SJCRH30 (cell line): ENCODE data around the gene PTPRH. TPM values are rescaled to one million over a fixed set of nuclear protein-coding genes. Genes with fewer than 3 reads are reported as not detected.

ENCODE experiments used
- DNase-seq, 2 experiments: peaks; one replicate each; pipeline ENCODE4 v3.0.0-alpha.2; 2015 to 2020
- H3K27ac ChIP-seq: fragments of 250-450 bp; sonication (Bioruptor Pico); 2 replicates; pipeline ENCODE4 v1.5.1; 2020; ENCODE audit warnings: mild to moderate bottlenecking, moderate library complexity
- H3K27me3 ChIP-seq: fragments of 250-450 bp; sonication (Bioruptor Pico); 2 replicates; pipeline ENCODE4 v1.5.1; 2020; ENCODE audit warnings: mild to moderate bottlenecking, moderate library complexity
- H3K36me3 ChIP-seq: fragments of 250-450 bp; sonication (Bioruptor Pico); 2 replicates; pipeline ENCODE4 v1.5.1; 2020; ENCODE audit warnings: mild to moderate bottlenecking, moderate library complexity
- H3K4me1 ChIP-seq: fragments of 250-450 bp; sonication (Bioruptor Pico); 2 replicates; pipeline ENCODE4 v1.5.1; 2020; ENCODE audit warnings: mild to moderate bottlenecking, moderate library complexity
- H3K4me3 ChIP-seq: fragments of 250-450 bp; sonication (Bioruptor Pico); 2 replicates; pipeline ENCODE4 v1.5.1; 2020; ENCODE audit warnings: mild to moderate bottlenecking, moderate library complexity
- H3K9me3 ChIP-seq: fragments of 250-450 bp; sonication (Bioruptor Pico); replicated peaks from 2 replicates; pipeline ENCODE4 v1.5.1; 2020; ENCODE audit warnings: mild to moderate bottlenecking, moderate library complexity
- total RNA-seq: library from RNA; depleted of rRNA; stranded (reverse); fragments of >200 nt; shearing (Covaris generic); gene quantifications from 2 replicates; pipeline ENCODE4 v1.2.3, GENCODE V29; 2014

PTPRH gene
- total RNA-seq, 1 experiment from 2014 or later: 1.4 TPM

DNA sequence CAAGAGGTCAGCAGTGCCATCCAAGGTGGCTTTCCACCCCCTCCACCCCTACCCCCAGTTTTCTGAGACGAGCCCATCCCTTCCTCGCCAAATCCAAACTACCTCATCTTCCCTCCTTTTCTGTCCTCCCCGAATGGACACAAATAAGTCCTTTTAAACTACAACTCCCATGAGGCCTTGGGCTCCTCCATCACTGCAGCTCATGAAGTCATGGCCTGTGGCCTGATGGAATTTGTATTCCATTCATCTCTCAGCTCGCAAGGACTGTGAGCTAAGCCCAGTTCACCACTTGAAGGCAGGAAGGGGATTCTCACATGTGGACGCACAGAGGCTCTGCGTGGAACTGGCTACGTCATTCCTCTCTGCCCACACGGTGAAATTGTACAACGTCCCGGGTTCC, 12.5 kb downstream of the PTPRH start:
- Histone ChIP-seq H3K4me1 (no peaks in the 10 kb centered on the region), H3K27me3 (no peaks in the 10 kb centered on the region)

DNA sequence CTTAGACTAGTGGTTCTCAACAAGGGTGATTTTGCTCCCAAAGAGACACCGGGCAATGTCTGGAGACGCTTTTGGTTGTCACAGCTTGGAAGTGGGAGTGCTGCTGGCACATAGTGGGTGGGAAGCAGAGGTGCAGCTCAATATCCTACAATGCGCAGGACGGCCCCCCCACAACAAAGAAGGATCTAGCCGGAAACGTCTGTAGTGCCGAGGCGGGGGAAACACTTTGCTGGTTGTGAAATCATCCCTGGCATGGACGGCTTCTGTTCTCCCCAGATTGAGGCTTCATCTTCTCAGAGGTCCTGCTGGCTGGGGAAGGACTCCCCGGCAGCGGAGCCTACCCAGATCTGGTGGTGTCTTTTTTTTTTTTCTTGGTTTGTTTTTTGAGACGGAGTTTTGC, 15.8 kb downstream of the PTPRH start:
- Histone ChIP-seq H3K4me3 (no peak overlapping the region), H3K4me1 (no peaks in the 10 kb centered on the region), H3K27me3 (no peaks in the 10 kb centered on the region), H3K27ac (no peak overlapping the region), H3K9me3 (no peaks in the 10 kb centered on the region), H3K36me3 (no peaks in the 10 kb centered on the region)
- DNase-seq: no peak

More for the DNA sequence above, 12.5 kb downstream of the PTPRH start:
- Histone ChIP-seq H3K27ac (no peak overlapping the region), H3K36me3 (no peaks in the 10 kb centered on the region), H3K4me3 (no peak overlapping the region), H3K9me3 (no peaks in the 10 kb centered on the region)
- DNase-seq: no peak

DNA sequence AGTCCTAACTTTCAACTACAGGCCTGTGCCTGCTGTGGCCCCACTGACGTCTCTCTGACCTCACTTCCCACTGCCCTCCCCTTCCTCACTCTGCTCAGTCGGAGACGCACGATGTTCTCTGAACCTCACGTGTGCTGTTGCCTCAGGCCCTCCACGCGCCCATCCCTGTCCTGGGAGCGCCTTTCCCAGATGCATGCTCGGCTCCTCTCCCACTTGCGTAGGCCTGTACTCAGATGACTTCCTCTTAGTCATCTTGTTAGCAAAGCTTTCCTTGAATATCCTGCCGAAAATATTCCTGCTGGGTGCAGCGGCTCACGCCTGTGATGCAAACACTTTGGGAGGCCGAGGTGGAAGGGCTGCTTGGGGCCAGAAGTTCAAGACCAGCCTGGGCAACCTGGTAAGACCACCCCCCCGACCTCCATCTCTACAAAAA, 19.9 kb downstream of the PTPRH start:
- Histone ChIP-seq H3K9me3 (no peaks in the 10 kb centered on the region), H3K27ac (no peak overlapping the region), H3K36me3 (no peaks in the 10 kb centered on the region), H3K4me3 (no peak overlapping the region), H3K4me1 (no peaks in the 10 kb centered on the region), H3K27me3 (no peaks in the 10 kb centered on the region)
- DNase-seq: peak; percentile 33 to 43

DNA sequence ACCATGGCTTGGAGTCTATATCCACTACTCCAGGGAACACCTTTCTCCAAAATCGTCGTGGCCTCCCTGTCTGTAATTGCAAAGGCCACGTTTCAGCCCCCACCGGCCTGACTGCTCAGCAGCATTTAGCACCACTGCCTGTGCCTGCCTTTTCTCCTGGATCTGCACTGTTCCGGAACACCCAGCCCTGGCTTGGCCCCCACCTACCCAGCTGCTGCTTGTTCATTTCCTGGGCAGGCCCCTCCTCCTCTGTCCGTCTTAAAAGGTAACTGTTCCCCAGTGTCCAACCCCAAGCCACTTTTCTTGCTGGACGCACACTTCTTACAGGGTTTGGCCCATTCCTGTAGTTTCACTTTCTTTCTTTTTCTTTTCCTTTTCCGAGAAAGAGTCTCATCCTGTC, 20.7 kb downstream of the PTPRH start:
- no peak for DNase-seq
- Histone ChIP-seq H3K27me3 (no peaks in the 10 kb centered on the region), H3K27ac (no peak overlapping the region), H3K36me3 (no peaks in the 10 kb centered on the region), H3K4me1 (no peaks in the 10 kb centered on the region), H3K4me3 (no peak overlapping the region), H3K9me3 (no peaks in the 10 kb centered on the region)

DNA sequence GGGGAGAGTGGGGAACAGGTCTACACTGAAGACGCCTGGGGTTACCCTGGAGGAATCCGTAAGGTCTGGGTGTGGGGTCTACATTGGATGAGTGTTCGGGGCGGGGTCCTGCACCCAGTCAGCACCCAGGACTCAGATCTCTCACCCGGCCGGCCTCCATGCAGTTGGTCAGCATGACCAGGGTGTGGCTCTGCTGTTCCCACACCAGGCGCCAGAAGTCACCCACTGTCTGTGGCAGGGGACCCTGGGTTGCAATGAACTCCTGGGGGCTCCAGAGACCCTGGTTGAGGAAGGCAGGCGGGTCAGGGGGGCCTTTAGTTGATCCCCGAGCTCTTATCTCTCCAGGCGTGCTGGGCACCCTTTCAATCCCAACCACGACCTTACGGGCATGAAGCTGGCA, 23.2 kb downstream of the PTPRH start:
- no peak overlapping the region for H3K27ac ChIP-seq
- DNase-seq: no peak
- H3K36me3 ChIP-seq: no peaks in the 10 kb centered on the region
- H3K4me1 ChIP-seq: no peaks in the 10 kb centered on the region
- H3K4me3 ChIP-seq: no peak overlapping the region
- H3K27me3 ChIP-seq: no peaks in the 10 kb centered on the region
- no peaks in the 10 kb centered on the region for H3K9me3 ChIP-seq

DNA sequence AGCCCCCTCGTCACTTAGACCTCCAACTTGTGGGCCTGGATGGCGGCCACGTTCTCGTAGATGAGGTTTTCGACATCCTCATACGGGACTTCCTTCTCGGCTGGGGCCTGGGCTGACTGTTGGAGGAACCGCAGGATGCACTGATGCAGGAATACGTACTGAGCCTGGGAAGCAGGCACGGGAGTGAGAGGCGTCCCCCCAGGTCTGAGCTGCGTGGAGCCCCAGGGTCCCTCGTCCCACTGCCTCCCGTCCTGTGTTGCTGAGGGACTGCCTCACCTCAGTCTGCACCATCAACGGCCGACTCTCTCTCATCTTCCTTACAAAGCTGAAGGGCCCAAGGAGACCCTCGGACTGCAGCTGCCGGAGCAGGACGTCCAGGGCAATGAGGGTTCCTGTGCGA, 27.6 kb downstream of the PTPRH start:
- Histone ChIP-seq H3K27me3 (peaks cover 6% of the 10 kb centered on the region; the same call in 1 of the 2 replicates), H3K4me3 (no peak overlapping the region), H3K9me3 (no peaks in the 10 kb centered on the region), H3K4me1 (0 out of 2 replicates have a peak, but pooled peaks cover 3% of the 10 kb centered on the region), H3K27ac (no peak overlapping the region), H3K36me3 (no peaks in the 10 kb centered on the region)
- no peak for DNase-seq

DNA sequence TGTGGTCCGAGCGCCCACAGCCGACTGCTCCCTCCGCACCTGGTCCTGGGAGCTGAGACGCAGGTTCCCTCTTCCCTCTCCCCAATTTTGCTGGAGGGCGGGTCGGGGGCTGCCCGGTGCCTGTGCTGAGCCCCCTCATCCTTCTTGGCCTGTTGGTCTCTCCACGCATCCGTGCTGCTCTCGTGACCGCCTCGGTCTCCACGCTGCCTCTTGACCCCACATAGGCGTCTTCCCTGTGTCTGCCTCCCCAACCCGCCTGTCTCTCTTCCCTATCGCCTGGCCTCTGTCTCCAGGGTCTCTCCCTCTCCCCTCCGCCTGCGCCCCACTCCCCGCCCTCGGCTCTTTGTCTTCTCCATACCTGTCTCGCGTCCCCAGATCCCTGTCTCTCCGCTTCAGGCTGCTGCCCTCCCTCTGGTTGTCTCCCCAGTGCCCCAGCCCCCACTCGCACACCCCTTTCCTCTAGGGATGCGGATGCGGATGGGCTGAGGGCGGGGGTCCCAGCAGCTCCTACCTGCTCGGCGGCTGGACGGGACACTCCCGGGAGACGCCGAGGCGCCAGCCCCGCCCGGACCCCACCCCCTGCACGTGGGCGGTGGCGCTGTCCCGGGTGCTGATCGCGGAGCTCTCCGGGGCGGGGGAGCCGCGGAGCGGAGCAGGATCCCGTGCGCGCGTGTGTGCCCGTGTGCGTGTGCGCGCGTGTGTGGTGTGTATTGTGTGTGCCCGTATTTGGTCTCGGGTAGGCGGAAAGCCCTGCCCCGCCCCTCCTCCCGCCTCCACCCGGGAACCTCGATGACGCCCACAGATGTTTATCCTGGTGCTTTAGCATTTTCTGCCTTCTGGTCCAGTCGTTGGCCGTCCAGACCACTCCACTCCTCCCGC, 29.5 kb downstream of the PTPRH start, which contains the start of gene SYT5:
Gene SYT5 (minus strand): TSS at position 684 of the 879 bp plus-strand sequence. CDS start 1,248 bp downstream, outside the sequence.
- H3K27me3 ChIP-seq: peaks cover 6% of the 10 kb centered on the region; the same call in 1 of the 2 replicates
- H3K4me3 ChIP-seq: peak within 1 kb of the TSS; percentile 41
- 0 out of 2 replicates have a peak, but pooled peaks cover 3% of the 10 kb centered on the region for H3K4me1 ChIP-seq
- DNase-seq: peak in 1 of 2 experiments; percentile 27
- no peak within 1 kb of the TSS for H3K27ac ChIP-seq
- no peaks in the 10 kb centered on the region for H3K36me3 ChIP-seq
- no peaks in the 10 kb centered on the region for H3K9me3 ChIP-seq

DNA sequence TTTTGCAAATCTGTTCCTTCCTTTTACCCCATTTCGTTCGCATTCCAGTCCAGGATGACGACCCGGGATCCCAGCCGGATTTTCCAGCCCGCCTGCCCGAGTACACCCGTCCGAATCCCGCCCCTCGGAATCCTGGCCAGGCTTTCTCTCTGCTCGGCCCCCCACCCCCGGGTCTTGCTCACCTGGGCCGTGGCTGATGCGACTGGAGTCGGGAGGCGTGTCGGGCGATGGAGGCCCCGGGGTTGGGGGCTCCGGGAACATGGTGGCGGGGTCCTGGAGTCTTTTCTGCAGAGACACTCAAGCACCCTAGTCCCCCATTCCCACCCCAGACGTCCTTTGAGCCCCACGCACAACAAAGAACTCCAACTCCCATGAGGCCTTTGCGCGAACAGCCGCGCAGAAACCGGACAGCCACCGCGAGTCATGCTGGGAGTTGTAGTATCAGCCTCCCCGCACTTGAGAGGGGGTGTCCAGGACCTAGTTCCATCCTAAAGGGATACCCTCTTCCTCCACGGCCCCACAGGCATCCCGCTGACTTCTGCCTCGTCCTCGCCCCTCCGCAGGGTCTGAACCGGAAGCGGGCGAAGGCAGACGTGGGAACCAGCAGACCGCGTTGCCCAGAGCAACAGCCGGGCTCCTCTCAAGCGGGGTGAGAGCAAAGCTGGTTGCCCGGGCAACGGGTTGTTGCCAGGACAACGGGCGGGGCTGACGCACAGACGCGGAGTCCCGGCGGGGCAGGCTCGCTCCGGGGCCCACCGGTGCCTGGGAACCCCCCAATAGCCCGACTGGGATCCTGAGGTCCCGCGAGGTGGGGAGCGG, 30.3 kb downstream of the PTPRH start:
- Histone ChIP-seq H3K27ac (no peak overlapping the region), H3K9me3 (no peaks in the 10 kb centered on the region), H3K4me3 (peak overlapping the region; percentile 41), H3K36me3 (no peaks in the 10 kb centered on the region), H3K27me3 (peaks cover 6% of the 10 kb centered on the region; the same call in 1 of the 2 replicates), H3K4me1 (0 out of 2 replicates have a peak, but pooled peaks cover 3% of the 10 kb centered on the region)
- peak; percentile 78 to 86 for DNase-seq

DNA sequence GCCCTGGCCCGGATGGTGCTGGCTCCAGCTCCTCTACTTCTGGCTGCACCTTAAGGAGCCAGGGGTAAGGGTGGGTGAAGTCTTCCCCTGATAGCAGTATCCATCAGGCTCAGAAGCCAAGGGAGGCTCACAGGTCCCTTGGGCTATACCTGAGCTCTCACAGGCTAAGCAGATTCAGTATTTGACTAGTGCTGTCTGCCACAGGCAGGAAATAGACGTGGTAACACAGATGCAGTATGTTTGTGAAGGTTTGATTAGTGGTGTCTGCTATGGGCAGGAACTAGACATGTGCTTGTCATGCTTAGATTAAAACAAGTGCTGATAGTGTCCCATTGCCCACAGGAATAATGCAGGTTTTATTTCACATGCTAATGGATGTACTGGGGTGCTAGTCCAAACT, 33.2 kb downstream of the PTPRH start:
- Histone ChIP-seq H3K27ac (no peak overlapping the region), H3K4me1 (0 out of 2 replicates have a peak, but pooled peaks cover 3% of the 10 kb centered on the region), H3K27me3 (peaks cover 9% of the 10 kb centered on the region; the same call in 1 of the 2 replicates), H3K36me3 (no peaks in the 10 kb centered on the region), H3K4me3 (no peak overlapping the region), H3K9me3 (no peaks in the 10 kb centered on the region)
- no peak for DNase-seq

DNA sequence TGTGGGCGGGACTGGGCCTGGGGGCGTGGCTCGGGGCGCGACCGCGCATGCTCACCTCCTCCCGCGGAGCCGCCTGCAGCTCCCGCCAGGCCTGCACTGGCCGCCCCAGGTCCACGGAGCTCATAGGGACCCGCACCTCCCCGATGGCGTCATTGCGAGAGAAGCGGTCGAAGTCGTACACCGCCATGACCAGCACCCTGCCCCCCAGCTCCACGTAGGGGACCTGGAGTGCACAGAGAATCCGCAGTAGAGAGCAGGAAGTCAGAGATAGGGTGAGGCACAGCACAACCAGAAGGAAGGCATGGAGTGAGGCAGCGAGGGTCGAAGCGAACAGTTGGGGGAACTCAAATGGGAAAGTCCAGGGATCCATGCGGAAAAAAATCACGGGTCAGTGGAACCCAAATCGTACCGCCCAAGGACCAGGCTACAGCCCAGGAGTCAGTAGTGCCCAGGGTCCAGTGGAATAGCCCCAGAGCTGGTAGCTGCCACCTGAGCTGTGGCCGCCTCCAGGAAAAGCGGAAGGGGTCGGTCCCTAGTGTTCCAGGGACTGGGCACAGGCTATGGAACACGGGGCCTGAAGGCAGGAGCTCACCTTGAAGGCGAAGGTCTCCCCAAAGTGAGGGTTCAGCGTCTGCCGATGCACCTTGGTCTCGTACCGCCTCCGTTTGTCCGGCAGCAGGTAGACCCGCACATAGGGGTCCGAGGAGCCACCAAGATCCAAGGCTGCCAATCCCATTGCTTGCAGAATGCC, 34.0 kb downstream of the PTPRH start:
- H3K27ac ChIP-seq: no peak overlapping the region
- H3K4me3 ChIP-seq: no peak overlapping the region
- H3K27me3 ChIP-seq: peaks cover 9% of the 10 kb centered on the region; the same call in 1 of the 2 replicates
- H3K36me3 ChIP-seq: no peaks in the 10 kb centered on the region
- DNase-seq: no peak
- H3K4me1 ChIP-seq: 0 out of 2 replicates have a peak, but pooled peaks cover 3% of the 10 kb centered on the region
- H3K9me3 ChIP-seq: no peaks in the 10 kb centered on the region

DNA sequence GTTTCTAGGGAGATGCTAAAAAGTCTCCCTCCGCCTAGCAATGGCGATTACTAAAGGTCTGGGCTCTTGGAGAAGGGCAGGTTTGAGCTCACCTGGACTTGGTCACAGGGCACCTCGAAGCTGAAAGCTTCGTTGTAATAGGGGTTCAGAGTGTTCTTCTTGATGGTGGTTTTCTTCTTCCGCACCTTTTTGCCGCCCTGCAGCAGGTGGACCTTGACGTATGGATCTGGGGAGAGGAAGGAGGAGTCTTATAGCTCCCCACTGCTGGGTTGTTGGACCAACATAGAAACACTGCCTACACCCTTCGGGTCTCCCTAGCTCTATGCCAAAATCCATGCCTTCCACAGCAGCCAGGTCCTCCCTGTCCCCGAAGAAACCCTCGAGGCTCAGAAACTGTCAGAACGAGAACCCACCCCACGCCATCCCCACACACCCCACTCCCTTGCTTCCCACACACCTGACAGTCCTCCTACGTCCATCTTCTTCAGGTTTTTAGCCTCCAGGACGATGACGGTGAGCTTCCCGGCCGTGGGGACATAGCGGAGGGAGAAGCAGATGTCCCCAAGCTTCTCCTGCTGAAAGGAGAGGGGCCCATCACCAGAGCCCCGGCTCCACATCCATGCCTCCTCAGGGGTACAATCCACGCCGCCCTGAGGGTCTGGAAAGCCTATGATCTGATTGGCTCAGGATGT, 34.7 kb downstream of the PTPRH start:
- Histone ChIP-seq H3K27me3 (peaks cover 9% of the 10 kb centered on the region; the same call in 1 of the 2 replicates), H3K27ac (no peak overlapping the region), H3K9me3 (no peaks in the 10 kb centered on the region), H3K4me1 (0 out of 2 replicates have a peak, but pooled peaks cover 3% of the 10 kb centered on the region), H3K4me3 (no peak overlapping the region), H3K36me3 (no peaks in the 10 kb centered on the region)
- DNase-seq: no peak

DNA sequence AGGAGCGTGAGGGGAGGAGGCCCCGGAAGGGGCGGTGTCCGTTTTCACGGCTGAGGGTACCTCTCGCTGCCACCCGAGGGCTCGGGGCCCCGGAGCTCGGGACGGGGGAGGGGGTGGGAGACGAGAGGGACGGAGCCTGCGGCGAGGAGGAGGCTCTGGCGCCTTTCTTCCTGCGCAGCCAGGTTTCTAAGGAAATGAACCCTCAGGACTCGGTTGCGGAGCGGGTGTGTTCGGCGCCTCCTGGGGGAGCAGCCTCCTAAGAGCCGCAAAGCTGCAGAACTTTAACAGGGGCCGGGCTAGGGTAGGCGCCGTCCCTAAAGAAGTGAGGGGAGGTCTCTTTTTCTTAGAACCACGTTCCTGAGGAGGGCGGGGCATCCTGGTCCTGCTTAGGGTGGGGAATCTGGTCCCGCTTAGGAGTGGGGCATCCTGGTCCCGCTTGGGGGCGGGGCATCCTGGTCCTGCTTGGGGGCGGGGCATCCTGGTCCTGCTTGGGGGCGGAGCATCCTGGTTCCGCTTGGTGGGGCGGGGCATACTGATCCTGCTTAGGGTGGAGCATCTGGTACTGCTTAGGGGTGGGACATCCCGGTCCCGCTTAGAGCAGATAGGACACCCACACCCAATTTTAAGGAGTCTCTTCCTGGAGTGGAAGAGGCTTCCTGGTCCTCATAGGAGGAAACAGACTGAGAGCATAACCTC, 35.4 kb downstream of the PTPRH start:
- Histone ChIP-seq H3K36me3 (no peaks in the 10 kb centered on the region), H3K27me3 (peaks cover 9% of the 10 kb centered on the region; the same call in 1 of the 2 replicates), H3K4me1 (0 out of 2 replicates have a peak, but pooled peaks cover 1% of the 10 kb centered on the region), H3K4me3 (peak overlapping the region; percentile 48), H3K9me3 (no peaks in the 10 kb centered on the region), H3K27ac (no peak overlapping the region)
- DNase-seq: peak; percentile 51 to 53

DNA sequence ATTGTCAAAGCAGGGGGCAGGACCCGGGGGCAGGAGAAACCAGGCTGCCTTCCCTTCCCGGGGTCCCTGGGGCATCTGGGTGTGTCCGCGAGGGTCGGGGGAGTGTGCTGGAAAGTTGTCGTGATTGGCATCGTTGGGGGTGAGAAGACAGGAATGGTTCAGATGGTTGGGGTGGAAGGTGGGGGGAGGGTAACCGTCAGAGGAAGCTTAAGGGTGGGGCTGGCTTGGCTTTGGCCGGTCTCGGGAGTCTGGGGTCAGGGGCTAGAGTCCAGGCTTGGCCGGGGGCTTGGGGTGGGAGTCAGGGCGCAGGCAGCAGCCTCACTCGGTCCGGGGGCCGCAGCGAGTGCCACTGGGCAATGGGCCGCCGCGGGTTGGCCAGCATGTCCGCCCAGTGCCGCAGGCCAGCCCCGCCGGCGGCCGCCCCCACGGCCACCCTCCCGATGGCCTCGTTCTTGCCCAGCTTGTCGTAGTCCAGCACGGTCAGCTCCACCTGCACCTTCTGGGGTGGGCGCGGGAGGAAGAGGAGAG, 36.1 kb downstream of the PTPRH start:
- Histone ChIP-seq H3K4me3 (peak overlapping the region; percentile 48), H3K36me3 (no peaks in the 10 kb centered on the region), H3K4me1 (no peaks in the 10 kb centered on the region), H3K27ac (no peak overlapping the region), H3K9me3 (no peaks in the 10 kb centered on the region), H3K27me3 (peaks cover 9% of the 10 kb centered on the region; the same call in 1 of the 2 replicates)
- no peak for DNase-seq
